ENCODE data around the gene APMAP.

APMAP gene

GRCh38 chr20:24994186-24994465 is 1.6 kb upstream of the APMAP start:
- Histone ChIP-seq H3K79me2 (ENCODE audit: insufficient read depth, low read length) (no peaks in the 10 kb centered on the region), H3K4me1 (ENCODE audit: insufficient read depth, low read length, severe bottlenecking) (peaks cover 39% of the 10 kb centered on the region), H3K27me3 (ENCODE audit: insufficient read depth, low read length) (no peaks in the 10 kb centered on the region), H3K36me3 (ENCODE audit: insufficient read depth, low read length) (no peaks in the 10 kb centered on the region), H2AFZ (ENCODE audit: low read length) (0 out of 2 replicates have a peak overlapping the region, but pooled peaks have one; percentile 16), H4K20me1 (ENCODE audit: insufficient read depth, low read length) (no peaks in the 10 kb centered on the region), H3K4me2 (ENCODE audit: low read length) (no peak overlapping the region), H3K9me2 (ENCODE audit: low read depth, low read length) (no peaks in the 10 kb centered on the region), H3K9ac (ENCODE audit: low read length) (no peak overlapping the region), H3K4me3 (ENCODE audit: low read depth, low read length, poor library complexity, severe bottlenecking) (no peak overlapping the region), H3K27ac (ENCODE audit: low read depth, low read length, poor library complexity, severe bottlenecking) (no peak overlapping the region), H3K9me3 (ENCODE audit: low read length) (no peaks in the 10 kb centered on the region), H3F3A (ENCODE audit: insufficient read depth, low read length) (no peaks in the 10 kb centered on the region)
- TF ChIP-seq CTCF (IDR thresholded peaks at IDR 0.05; ENCODE audit: low read length): no peak
- no peak for TF ChIP-seq EZH2 (IDR thresholded peaks at IDR 0.05; ENCODE audit: borderline replicate concordance, low read length)

- Histone ChIP-seq H3K79me2 (ENCODE audit: insufficient read depth, low read length) (no peaks in the 10 kb centered on the region), H3K9me2 (ENCODE audit: low read depth, low read length) (no peaks in the 10 kb centered on the region), H3K4me3 (ENCODE audit: low read depth, low read length, poor library complexity, severe bottlenecking) (peak overlapping the region; percentile 82), H4K20me1 (ENCODE audit: insufficient read depth, low read length) (no peaks in the 10 kb centered on the region), H3F3A (ENCODE audit: insufficient read depth, low read length) (no peaks in the 10 kb centered on the region), H3K36me3 (ENCODE audit: insufficient read depth, low read length) (no peaks in the 10 kb centered on the region), H3K4me2 (ENCODE audit: low read length) (peak overlapping the region; percentile 98), H3K27me3 (ENCODE audit: insufficient read depth, low read length) (no peaks in the 10 kb centered on the region), H3K9ac (ENCODE audit: low read length) (peak overlapping the region; percentile 82), H3K4me1 (ENCODE audit: insufficient read depth, low read length, severe bottlenecking) (peaks cover 39% of the 10 kb centered on the region), H3K27ac (ENCODE audit: low read depth, low read length, poor library complexity, severe bottlenecking) (peak overlapping the region; percentile 63), H3K9me3 (ENCODE audit: low read length) (no peaks in the 10 kb centered on the region), H2AFZ (ENCODE audit: low read length) (peak overlapping the region; percentile 68; the same call in 1 of the 2 replicates)
- TF ChIP-seq EZH2 (IDR thresholded peaks at IDR 0.05; ENCODE audit: borderline replicate concordance, low read length) (no peak), CTCF (IDR thresholded peaks at IDR 0.05; ENCODE audit: low read length) (peak; percentile 27; the same call in 1 of the 2 replicates)
Measured at GRCh38 chr20:24993337-24994185, 1.0 kb upstream of the APMAP start.

GRCh38 chr20:24991897-24992486 is 559 bp downstream of the APMAP start:
- no peak overlapping the region for H3K27ac ChIP-seq (ENCODE audit: low read depth, low read length, poor library complexity, severe bottlenecking)
- H2AFZ ChIP-seq (ENCODE audit: low read length): no peak overlapping the region
- TF ChIP-seq CTCF (IDR thresholded peaks at IDR 0.05; ENCODE audit: low read length) (no peak), EZH2 (IDR thresholded peaks at IDR 0.05; ENCODE audit: borderline replicate concordance, low read length) (no peak)
- no peaks in the 10 kb centered on the region for H4K20me1 ChIP-seq (ENCODE audit: insufficient read depth, low read length)
- peak overlapping the region; percentile 82 for H3K4me3 ChIP-seq (ENCODE audit: low read depth, low read length, poor library complexity, severe bottlenecking)
- no peaks in the 10 kb centered on the region for H3K9me3 ChIP-seq (ENCODE audit: low read length)
- H3K9ac ChIP-seq (ENCODE audit: low read length): peak overlapping the region; percentile 82
- H3K9me2 ChIP-seq (ENCODE audit: low read depth, low read length): no peaks in the 10 kb centered on the region
- H3K4me1 ChIP-seq (ENCODE audit: insufficient read depth, low read length, severe bottlenecking): peaks cover 39% of the 10 kb centered on the region
- no peaks in the 10 kb centered on the region for H3K27me3 ChIP-seq (ENCODE audit: insufficient read depth, low read length)
- no peaks in the 10 kb centered on the region for H3F3A ChIP-seq (ENCODE audit: insufficient read depth, low read length)
- no peaks in the 10 kb centered on the region for H3K36me3 ChIP-seq (ENCODE audit: insufficient read depth, low read length)
- peak overlapping the region; percentile 98 for H3K4me2 ChIP-seq (ENCODE audit: low read length)
- no peaks in the 10 kb centered on the region for H3K79me2 ChIP-seq (ENCODE audit: insufficient read depth, low read length)

All from OCI-LY1 (cell line).